AG04450 (cell line): Measurements from ENCODE around the gene MISP3. TPM values are rescaled to one million over a fixed set of nuclear protein-coding genes. Genes with fewer than 3 reads are reported as not detected.

Experiments used
- CTCF ChIA-PET: fragments of 300-600, 350-600 bp; formaldehyde crosslinking; extraction: SDS; loops from one replicate; lab custom pipeline; 2022; ENCODE audit warnings: antibody characterized with exemption, inconsistent platforms; lab: Charles Lee
- POLR2A ChIA-PET: fragments of 350-600 bp; formaldehyde crosslinking; extraction: SDS; loops from one replicate; lab custom pipeline; 2021; ENCODE audit warnings: antibody characterized with exemption, inconsistent platforms; lab: Yijun Ruan, JAX
- DNase-seq: peaks from one replicate; pipeline ENCODE4 v3.0.0-alpha.2; 2011; ENCODE audit warnings: low read depth, low spot score
- H3K27ac ChIP-seq: one replicate; pipeline ENCODE4 v1.5.1; 2012; ENCODE audit warnings: low read depth, low read length, control low read depth
- H3K27me3 ChIP-seq: one replicate; pipeline ENCODE4 v1.6.0; 2012; ENCODE audit warnings: low read length; ENCODE audit not compliant: control insufficient read depth, insufficient read depth
- H3K4me3 ChIP-seq: 2 replicates; pipeline ENCODE4 v1.5.1; 2011; ENCODE audit warnings: mild to moderate bottlenecking, low read depth, low read length, control low read depth
- H3K9me3 ChIP-seq: 2 replicates; pipeline ENCODE4 v1.5.1; 2012; ENCODE audit warnings: low read length; ENCODE audit not compliant: control insufficient read depth, insufficient read depth
- polyA plus RNA-seq: library from polyadenylated mRNA; depleted of rRNA; stranded (reverse); fragments of >200 nt; gene quantifications from 2 replicates; pipeline ENCODE4 v1.2.3, GENCODE V29; 2011
- TF ChIP-seq, protein P1 (sequence below): IDR thresholded peaks from 2 replicates; pipeline ENCODE4 v1.5.1; 2011; ENCODE audit warnings: low read depth, low read length, control low read depth, inconsistent platforms

MISP3 gene
- polyA plus RNA-seq, 1 experiment = 0.27 TPM

DNA sequence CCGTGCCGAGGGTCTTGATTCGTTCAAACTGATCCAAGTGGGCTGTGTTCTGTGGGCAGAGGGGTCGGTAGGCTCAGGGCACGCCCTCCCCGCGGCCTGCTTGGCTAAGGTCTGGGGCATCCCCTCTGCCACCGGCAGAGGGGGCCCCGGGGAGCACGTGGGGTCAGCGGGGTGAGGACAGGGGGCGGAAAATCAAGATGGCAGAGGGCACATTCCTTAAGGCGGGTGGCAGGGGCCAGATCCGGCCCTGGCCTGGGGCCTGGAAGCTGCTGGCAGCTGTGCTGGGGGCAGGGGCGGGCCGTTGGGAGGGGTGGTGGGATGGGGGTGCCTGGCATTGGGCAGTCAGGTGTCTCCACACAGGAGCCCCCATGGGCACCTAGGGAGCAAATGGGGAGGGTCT is 34.3 kb downstream of the MISP3 start:
- TF ChIP-seq, protein P1, sequence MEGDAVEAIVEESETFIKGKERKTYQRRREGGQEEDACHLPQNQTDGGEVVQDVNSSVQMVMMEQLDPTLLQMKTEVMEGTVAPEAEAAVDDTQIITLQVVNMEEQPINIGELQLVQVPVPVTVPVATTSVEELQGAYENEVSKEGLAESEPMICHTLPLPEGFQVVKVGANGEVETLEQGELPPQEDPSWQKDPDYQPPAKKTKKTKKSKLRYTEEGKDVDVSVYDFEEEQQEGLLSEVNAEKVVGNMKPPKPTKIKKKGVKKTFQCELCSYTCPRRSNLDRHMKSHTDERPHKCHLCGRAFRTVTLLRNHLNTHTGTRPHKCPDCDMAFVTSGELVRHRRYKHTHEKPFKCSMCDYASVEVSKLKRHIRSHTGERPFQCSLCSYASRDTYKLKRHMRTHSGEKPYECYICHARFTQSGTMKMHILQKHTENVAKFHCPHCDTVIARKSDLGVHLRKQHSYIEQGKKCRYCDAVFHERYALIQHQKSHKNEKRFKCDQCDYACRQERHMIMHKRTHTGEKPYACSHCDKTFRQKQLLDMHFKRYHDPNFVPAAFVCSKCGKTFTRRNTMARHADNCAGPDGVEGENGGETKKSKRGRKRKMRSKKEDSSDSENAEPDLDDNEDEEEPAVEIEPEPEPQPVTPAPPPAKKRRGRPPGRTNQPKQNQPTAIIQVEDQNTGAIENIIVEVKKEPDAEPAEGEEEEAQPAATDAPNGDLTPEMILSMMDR = no peak
- Histone ChIP-seq H3K27ac (no peak overlapping the region), H3K4me3 (no peak overlapping the region), H3K9me3 (no peaks in the 10 kb centered on the region), H3K27me3 (no peaks in the 10 kb centered on the region)
- DNase-seq = no peak
- POLR2A ChIA-PET = no interaction called here
- CTCF ChIA-PET = no interaction called here

DNA sequence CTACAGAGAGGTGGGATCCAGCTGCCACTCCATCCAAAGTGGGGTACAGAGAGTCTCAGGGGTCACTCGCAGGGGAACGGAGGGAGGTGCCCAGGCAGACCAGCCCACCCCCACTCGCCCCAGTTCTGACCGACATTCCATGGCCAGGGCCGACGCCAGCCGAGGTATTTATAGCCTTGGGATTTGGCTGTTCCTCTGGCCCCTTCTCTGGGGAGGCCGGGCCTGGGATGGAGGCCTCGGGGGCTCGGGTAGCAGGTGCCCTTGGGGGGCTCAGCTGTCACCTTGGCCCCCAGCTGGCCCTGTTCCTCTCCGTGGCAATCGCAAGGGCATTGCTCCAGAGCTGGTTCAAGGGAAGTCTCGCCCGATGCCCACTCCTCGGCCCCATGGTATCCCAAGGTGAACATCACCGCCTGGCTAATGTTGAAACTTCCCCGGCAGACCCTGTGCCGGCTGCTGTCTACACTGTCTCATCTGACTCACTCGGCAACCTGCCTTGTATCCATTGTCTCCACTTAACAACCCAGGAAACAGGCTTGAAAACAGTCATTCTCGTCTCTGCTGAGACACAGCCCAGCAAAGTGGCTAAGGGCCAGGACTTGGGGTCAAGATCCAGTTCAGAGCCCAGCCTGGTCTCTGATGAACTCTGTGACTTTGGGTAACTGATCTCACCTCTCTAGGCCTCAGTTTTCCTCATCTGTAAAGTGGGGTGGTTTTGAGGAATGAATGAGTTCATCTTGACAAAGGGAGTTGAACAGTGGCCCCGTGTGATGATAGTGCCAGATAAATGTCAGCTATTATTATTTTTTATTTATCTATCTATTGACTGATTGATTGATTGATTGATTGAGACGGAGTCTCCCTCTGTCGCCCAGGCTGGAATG is 35.2 kb downstream of the MISP3 start:
- TF ChIP-seq, protein P1 = no peak
- DNase-seq = no peak
- no peaks in the 10 kb centered on the region for H3K27me3 ChIP-seq
- no peaks in the 10 kb centered on the region for H3K9me3 ChIP-seq
- no peak overlapping the region for H3K27ac ChIP-seq
- ChIA-PET CTCF (no interaction called here), POLR2A (no interaction called here)
- no peak overlapping the region for H3K4me3 ChIP-seq

DNA sequence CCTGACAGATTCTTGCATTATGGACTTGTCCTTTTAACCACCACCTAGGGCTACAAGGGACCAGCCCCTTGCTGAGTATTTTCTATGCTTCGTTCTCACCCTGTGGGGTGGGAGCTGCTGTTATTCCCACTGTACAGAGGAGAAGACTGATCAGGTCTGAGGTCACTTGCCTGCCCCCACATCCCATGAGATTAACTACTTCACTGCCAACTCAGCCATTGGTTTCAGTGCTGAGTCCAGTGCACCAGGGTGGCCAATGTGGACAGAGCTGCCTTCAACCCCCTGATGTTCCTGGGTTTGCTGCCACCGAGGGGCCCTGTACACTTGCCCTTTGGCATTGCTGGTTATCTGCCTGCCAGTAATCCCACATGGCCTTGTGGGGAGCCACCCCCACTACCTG is 38.1 kb downstream of the MISP3 start:
- Histone ChIP-seq H3K4me3 (no peak overlapping the region), H3K27me3 (no peaks in the 10 kb centered on the region), H3K27ac (no peak overlapping the region), H3K9me3 (no peaks in the 10 kb centered on the region)
- ChIA-PET POLR2A (no interaction called here), CTCF (interaction anchor here (0.6 kb wide), 1 partner anchor 35 kb away, joined by 3 read pairs; no protein-coding TSS in a partner anchor)
- no peak for DNase-seq
- TF ChIP-seq, protein P1 = no peak

DNA sequence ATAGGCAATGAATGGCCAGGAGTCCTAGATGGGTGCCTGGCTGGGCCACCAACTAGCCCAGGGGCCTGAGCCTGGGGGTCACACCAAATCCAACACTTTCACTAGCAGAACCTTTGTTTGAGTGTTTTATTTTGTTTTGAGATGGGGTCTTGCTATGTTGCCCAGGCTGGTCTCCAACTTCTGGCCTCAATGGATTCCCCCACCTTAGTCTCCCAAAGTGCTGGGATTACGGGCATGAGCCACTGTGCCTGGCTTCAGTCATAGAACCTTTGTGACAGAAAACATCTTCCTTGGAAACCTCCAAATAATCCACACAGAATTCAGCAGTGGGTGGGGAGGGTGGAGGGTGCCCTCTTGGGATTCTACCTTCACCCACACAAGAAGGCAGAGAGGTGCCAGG is 38.9 kb downstream of the MISP3 start:
- no peaks in the 10 kb centered on the region for H3K9me3 ChIP-seq
- H3K27ac ChIP-seq = no peak overlapping the region
- H3K27me3 ChIP-seq = no peaks in the 10 kb centered on the region
- H3K4me3 ChIP-seq = no peak overlapping the region
- DNase-seq = no peak
- ChIA-PET POLR2A (no interaction called here), CTCF (no interaction called here)
- TF ChIP-seq, protein P1 = no peak
